Endothelial cell of hepatic sinusoid (primary cell): Measurements from ENCODE around the gene GALNT10.

ENCODE experiments used
- in situ Hi-C: cut with HindIII; loops from 2 replicates; pipeline ENCODE4 v1.10.0; 2017; ENCODE audit warnings: low sequenced_read_pairs

GALNT10 gene

GRCh38 chr5:154258531-154259217, 68.1 kb downstream of the GALNT10 start:
- in situ Hi-C loops = no loop called here

GRCh38 chr5:154260224-154260927, 69.8 kb downstream of the GALNT10 start:
- in situ Hi-C loops = no loop called here

- in situ Hi-C loops = no loop called here
These were observed 71.8 kb downstream of the GALNT10 start for GRCh38 chr5:154262342-154262741.

GRCh38 chr5:154264549-154265196, 74.1 kb downstream of the GALNT10 start:
- in situ Hi-C loops = no loop called here

GRCh38 chr5:154265197-154265773, 74.8 kb downstream of the GALNT10 start:
- in situ Hi-C loops = no loop called here

- in situ Hi-C loops = no loop called here
These were observed 77.0 kb downstream of the GALNT10 start for GRCh38 chr5:154267516-154267915.

- in situ Hi-C loops = no loop called here
These were observed 77.5 kb downstream of the GALNT10 start for GRCh38 chr5:154268073-154268472.

GRCh38 chr5:154269414-154269813, 78.9 kb downstream of the GALNT10 start:
- in situ Hi-C loops = no loop called here

- in situ Hi-C loops = no loop called here
These were observed 80.9 kb downstream of the GALNT10 start for GRCh38 chr5:154271466-154271865.

GRCh38 chr5:154271936-154272514, 81.5 kb downstream of the GALNT10 start:
- in situ Hi-C loops = no loop called here

GRCh38 chr5:154273028-154273617, 82.6 kb downstream of the GALNT10 start:
- in situ Hi-C loops = no loop called here

- in situ Hi-C loops = no loop called here
These were observed 83.7 kb downstream of the GALNT10 start for GRCh38 chr5:154273963-154274827.

GRCh38 chr5:154274828-154275185, 84.3 kb downstream of the GALNT10 start:
- in situ Hi-C loops = no loop called here

- in situ Hi-C loops = no loop called here
These were observed 85.0 kb downstream of the GALNT10 start for GRCh38 chr5:154275566-154275965.

- in situ Hi-C loops = no loop called here
These were observed 85.9 kb downstream of the GALNT10 start for GRCh38 chr5:154276261-154276972.

GRCh38 chr5:154276973-154277331, 86.4 kb downstream of the GALNT10 start:
- in situ Hi-C loops = no loop called here

- in situ Hi-C loops = no loop called here
These were observed 87.0 kb downstream of the GALNT10 start for GRCh38 chr5:154277499-154277898.

GRCh38 chr5:154278186-154278585, 87.7 kb downstream of the GALNT10 start:
- in situ Hi-C loops = no loop called here

- in situ Hi-C loops = no loop called here
These were observed 88.4 kb downstream of the GALNT10 start for GRCh38 chr5:154278908-154279307.
